Effector memory CD4-positive, alpha-beta T cell (primary cell): ENCODE data around the gene RBMS3.
A peak's percentile ranks its signal among the peaks of the same experiment; 100 is the strongest.
"Not testable (repeated sequence)": the region's sequence is repeated elsewhere in the genome, so short reads cannot be mapped to it uniquely, and the experiment has no call there.

Source experiments
- DNase-seq, 3 donors: peaks; one replicate each; pipeline ENCODE4 v3.0.0-alpha.2; 2020
- H3K27ac ChIP-seq: 2 replicates; pipeline ENCODE4 v1.7.0; 2013; ENCODE audit warnings: mild to moderate bottlenecking, low read length, moderate library complexity; ENCODE audit not compliant: insufficient read depth, poor library complexity, severe bottlenecking
- H3K27me3 ChIP-seq: replicated peaks from 2 replicates; pipeline ENCODE4 v1.7.0; 2013; ENCODE audit warnings: mild to moderate bottlenecking, low read length; ENCODE audit not compliant: insufficient read depth, control insufficient read depth, poor library complexity, severe bottlenecking
- H3K36me3 ChIP-seq: 2 replicates; pipeline ENCODE4 v1.7.0; 2013; ENCODE audit warnings: mild to moderate bottlenecking, low read length, moderate library complexity; ENCODE audit not compliant: control insufficient read depth, insufficient read depth
- H3K4me1 ChIP-seq: 2 replicates; pipeline ENCODE4 v1.7.0; 2013; ENCODE audit warnings: low read length, mild to moderate bottlenecking; ENCODE audit not compliant: control insufficient read depth, insufficient read depth, poor library complexity, severe bottlenecking
- H3K4me3 ChIP-seq: 2 replicates; pipeline ENCODE4 v1.7.0; 2013; ENCODE audit warnings: low read length, low read depth, mild to moderate bottlenecking; ENCODE audit not compliant: insufficient read depth, poor library complexity, severe bottlenecking
- H3K9me3 ChIP-seq: 2 replicates; pipeline ENCODE4 v1.7.0; 2013; ENCODE audit warnings: mild to moderate bottlenecking, low read length, moderate library complexity; ENCODE audit not compliant: control insufficient read depth

The RBMS3 gene

DNA sequence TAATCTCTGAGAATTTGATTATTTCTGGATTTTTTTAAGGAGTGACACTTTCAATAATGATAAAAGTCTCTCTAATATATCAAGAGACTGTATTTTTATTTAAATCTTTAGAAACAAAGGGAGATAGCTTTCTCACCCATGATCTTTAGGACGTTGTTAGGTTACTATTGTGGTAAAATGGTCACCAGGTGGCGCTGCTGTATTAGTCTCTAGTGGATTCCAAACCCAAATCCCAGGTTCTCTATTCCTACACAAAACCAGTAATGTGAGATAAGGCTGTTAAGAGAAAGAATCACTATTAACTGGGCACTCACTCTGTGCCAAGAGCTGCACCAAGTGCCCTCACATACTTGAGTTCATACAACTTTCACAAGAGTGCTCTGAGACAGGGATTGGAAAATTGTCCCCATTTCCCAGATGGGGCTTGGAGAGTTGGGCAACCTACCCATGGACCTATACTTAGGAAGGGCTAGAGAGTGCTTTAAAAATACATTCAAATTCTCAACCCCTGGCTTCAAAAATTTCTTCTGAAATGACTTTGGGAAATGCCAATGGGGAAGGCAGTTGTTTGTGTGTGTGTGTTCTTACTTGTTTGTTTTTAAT lies 732.2 kb downstream of the RBMS3 start:
- no peaks in the 10 kb centered on the region for H3K27me3 ChIP-seq
- DNase-seq = peak in 1 of 3 donors; percentile 9
- H3K27ac ChIP-seq = no peak overlapping the region
- H3K36me3 ChIP-seq = no peaks in the 10 kb centered on the region
- no peaks in the 10 kb centered on the region for H3K9me3 ChIP-seq
- no peaks in the 10 kb centered on the region for H3K4me1 ChIP-seq
- H3K4me3 ChIP-seq = no peak overlapping the region

DNA sequence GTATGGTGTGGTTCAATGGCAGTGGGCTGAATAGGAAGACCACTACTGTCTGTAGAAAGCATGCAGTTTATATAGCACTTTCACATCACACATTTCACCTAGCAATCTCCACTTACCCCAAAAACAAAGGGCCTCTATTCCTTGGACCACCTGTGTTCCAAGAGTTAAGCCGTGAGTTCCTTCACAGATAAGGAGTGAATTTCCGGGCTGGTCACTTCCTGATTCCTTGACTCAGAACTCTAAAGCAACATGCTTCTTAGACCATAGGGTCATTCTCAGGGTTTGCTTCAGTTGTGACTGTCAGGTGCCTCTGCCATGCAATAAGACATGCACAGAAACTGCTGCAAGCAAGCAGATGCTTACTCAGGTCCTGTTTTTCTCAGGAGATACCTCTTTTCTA lies 737.0 kb downstream of the RBMS3 start:
- no peaks in the 10 kb centered on the region for H3K36me3 ChIP-seq
- no peak overlapping the region for H3K4me3 ChIP-seq
- H3K27me3 ChIP-seq = no peaks in the 10 kb centered on the region
- no peak for DNase-seq
- H3K27ac ChIP-seq = no peak overlapping the region
- no peaks in the 10 kb centered on the region for H3K4me1 ChIP-seq
- no peaks in the 10 kb centered on the region for H3K9me3 ChIP-seq

- no peak overlapping the region for H3K4me3 ChIP-seq
- H3K36me3 ChIP-seq = no peaks in the 10 kb centered on the region
- no peak for DNase-seq
- no peak overlapping the region for H3K27ac ChIP-seq
- no peaks in the 10 kb centered on the region for H3K4me1 ChIP-seq
- H3K27me3 ChIP-seq = no peaks in the 10 kb centered on the region
- H3K9me3 ChIP-seq = no peaks in the 10 kb centered on the region
These were observed 739.5 kb downstream of the RBMS3 start for GRCh38 chr3:30020380-30020779.

- Histone ChIP-seq H3K27me3 (no peaks in the 10 kb centered on the region), H3K4me1 (no peaks in the 10 kb centered on the region), H3K27ac (no peak overlapping the region), H3K4me3 (no peak overlapping the region), H3K9me3 (no peaks in the 10 kb centered on the region), H3K36me3 (no peaks in the 10 kb centered on the region)
- DNase-seq = no peak
These were observed 743.6 kb downstream of the RBMS3 start for GRCh38 chr3:30024466-30024865.

- no peaks in the 10 kb centered on the region for H3K27me3 ChIP-seq
- H3K9me3 ChIP-seq = no peaks in the 10 kb centered on the region
- no peaks in the 10 kb centered on the region for H3K36me3 ChIP-seq
- DNase-seq = no peak
- H3K4me1 ChIP-seq = no peaks in the 10 kb centered on the region
- H3K27ac ChIP-seq = no peak overlapping the region
- no peak overlapping the region for H3K4me3 ChIP-seq
These were observed 746.0 kb downstream of the RBMS3 start for GRCh38 chr3:30026851-30027250.

GRCh38 chr3:30034246-30034991 lies 753.5 kb downstream of the RBMS3 start:
- DNase-seq = no peak
- H3K4me1 ChIP-seq = no peaks in the 10 kb centered on the region
- no peaks in the 10 kb centered on the region for H3K9me3 ChIP-seq
- H3K36me3 ChIP-seq = no peaks in the 10 kb centered on the region
- no peak overlapping the region for H3K4me3 ChIP-seq
- no peak overlapping the region for H3K27ac ChIP-seq
- H3K27me3 ChIP-seq = no peaks in the 10 kb centered on the region

- no peak overlapping the region for H3K27ac ChIP-seq
- no peaks in the 10 kb centered on the region for H3K36me3 ChIP-seq
- no peaks in the 10 kb centered on the region for H3K9me3 ChIP-seq
- H3K4me3 ChIP-seq = no peak overlapping the region
- no peaks in the 10 kb centered on the region for H3K4me1 ChIP-seq
- DNase-seq = no peak
- peaks cover 2% of the 10 kb centered on the region for H3K27me3 ChIP-seq
These were observed 755.2 kb downstream of the RBMS3 start for GRCh38 chr3:30035935-30036567.

DNA sequence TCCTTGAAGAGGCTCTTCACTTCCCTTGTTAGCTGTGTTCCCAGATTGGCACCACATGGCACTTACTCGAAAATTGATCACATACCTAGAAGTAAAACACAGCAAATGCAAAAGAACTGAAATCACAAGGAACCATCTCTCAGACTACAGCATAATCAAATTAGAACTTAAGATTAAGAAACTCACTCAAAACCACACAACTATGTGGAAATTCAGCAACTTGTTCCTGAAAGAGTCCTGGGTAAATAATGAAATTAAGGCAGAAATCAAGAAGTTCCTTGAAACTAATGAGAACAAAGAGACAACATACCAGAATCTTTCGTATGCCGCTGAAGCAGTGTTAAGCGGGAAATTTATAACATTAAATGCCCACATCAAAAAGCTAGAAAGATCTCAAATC lies 759.3 kb downstream of the RBMS3 start:
- Histone ChIP-seq H3K36me3 (no peaks in the 10 kb centered on the region), H3K27ac (no peak overlapping the region), H3K9me3 (no peaks in the 10 kb centered on the region), H3K4me3 (no peak overlapping the region), H3K27me3 (peaks cover 2% of the 10 kb centered on the region), H3K4me1 (no peaks in the 10 kb centered on the region)
- no peak for DNase-seq

DNA sequence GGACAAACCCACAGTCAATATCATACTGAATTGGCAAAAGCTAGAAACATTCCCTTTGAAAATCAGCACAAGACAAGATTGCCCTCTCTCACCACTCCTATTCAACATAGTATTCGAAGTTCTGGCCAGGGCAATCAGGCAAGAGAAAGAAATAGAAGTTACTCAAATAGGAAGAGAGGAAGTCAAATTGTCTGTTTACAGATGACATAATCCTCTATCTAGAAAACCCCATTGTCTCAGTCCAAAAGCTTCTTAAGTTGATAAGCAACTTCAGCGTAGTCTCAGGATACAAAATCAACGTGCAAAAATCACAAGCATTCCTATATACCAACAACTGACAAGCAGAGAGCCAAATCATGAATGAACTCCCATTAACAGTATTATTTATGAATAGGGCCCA lies 760.6 kb downstream of the RBMS3 start:
- not testable (repeated sequence) for H3K4me1 ChIP-seq, H3K27me3 ChIP-seq, H3K27ac ChIP-seq, H3K36me3 ChIP-seq, H3K9me3 ChIP-seq, DNase-seq, H3K4me3 ChIP-seq

GRCh38 chr3:30042274-30042859 lies 761.5 kb downstream of the RBMS3 start:
- peak; percentile 2 to 28 (median 4) for DNase-seq
- H3K27ac ChIP-seq = no peak overlapping the region
- no peaks in the 10 kb centered on the region for H3K4me1 ChIP-seq
- H3K27me3 ChIP-seq = peaks cover 2% of the 10 kb centered on the region
- no peak overlapping the region for H3K4me3 ChIP-seq
- H3K36me3 ChIP-seq = no peaks in the 10 kb centered on the region
- H3K9me3 ChIP-seq = no peaks in the 10 kb centered on the region
